ENCODE results near the gene CDC23.
"Not testable (repeated sequence)": the region's sequence is repeated elsewhere in the genome, so short reads cannot be mapped to it uniquely, and the experiment has no call there.

Gene CDC23

DNA sequence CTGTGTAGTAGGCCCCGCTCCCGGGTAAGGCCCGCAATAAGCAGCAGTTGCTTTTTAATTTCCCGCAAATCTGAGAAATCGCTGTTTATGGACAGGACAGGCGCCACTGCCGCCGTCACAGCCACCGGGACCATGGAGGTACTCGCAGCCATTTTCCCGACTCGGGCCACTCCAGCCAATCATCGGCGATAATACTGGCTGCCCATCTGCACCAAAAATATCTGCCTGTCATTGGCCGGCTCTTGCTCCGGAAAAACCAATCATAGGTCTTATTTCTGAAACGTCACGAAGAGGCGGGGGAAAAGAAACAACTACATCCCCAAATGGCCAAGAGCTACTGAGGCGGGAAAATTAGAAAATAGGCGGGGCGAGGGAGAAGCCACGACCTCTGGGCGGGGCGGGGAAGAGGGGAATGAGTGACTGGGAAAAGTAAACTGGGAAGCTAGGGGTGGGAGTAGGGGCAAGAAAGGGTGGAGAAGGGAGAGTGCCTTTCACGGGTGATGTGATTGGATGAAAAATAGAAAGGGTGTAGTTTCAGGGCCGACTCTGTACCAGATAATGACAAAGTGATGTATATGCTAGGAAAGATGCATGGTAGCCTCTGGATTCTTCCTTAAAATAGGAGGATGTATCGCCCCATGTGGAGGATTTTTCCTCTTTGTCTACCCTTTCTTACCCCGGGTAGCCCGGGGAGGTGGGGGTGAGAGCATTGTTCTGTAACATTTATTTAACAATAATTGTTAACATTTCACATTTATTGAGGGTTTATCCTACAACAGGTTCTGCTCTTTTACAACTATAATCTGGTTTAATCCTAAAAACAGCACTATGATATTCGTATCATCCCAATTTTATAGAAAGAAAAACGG is at the start of gene CDC23:
CDC23 (minus strand) TSS at position 163 of the 869 bp plus-strand sequence; CDS start at position 152, 11 bp downstream.
- H3K4me3 ChIP-seq (ENCODE audit: low read depth, low read length): peak within 1 kb of the TSS; percentile 98
- TF ChIP-seq, protein P1, sequence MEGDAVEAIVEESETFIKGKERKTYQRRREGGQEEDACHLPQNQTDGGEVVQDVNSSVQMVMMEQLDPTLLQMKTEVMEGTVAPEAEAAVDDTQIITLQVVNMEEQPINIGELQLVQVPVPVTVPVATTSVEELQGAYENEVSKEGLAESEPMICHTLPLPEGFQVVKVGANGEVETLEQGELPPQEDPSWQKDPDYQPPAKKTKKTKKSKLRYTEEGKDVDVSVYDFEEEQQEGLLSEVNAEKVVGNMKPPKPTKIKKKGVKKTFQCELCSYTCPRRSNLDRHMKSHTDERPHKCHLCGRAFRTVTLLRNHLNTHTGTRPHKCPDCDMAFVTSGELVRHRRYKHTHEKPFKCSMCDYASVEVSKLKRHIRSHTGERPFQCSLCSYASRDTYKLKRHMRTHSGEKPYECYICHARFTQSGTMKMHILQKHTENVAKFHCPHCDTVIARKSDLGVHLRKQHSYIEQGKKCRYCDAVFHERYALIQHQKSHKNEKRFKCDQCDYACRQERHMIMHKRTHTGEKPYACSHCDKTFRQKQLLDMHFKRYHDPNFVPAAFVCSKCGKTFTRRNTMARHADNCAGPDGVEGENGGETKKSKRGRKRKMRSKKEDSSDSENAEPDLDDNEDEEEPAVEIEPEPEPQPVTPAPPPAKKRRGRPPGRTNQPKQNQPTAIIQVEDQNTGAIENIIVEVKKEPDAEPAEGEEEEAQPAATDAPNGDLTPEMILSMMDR (IDR thresholded peaks at IDR 0.05; ENCODE audit: insufficient read depth, low read depth, low read length, missing control alignments): no peak

GRCh38 chr5:138258704-138259292 is 45.7 kb upstream of the CDC23 start:
- no peak overlapping the region for H3K4me3 ChIP-seq (ENCODE audit: low read depth, low read length)
- no peak for DNase-seq (ENCODE audit: low read depth)
- TF ChIP-seq, protein P1 (IDR thresholded peaks at IDR 0.05; ENCODE audit: insufficient read depth, low read depth, low read length, missing control alignments): no peak

More for the DNA sequence above, at the start of gene CDC23:
- DNase-seq (ENCODE audit: low read depth): peak; percentile 97

DNA sequence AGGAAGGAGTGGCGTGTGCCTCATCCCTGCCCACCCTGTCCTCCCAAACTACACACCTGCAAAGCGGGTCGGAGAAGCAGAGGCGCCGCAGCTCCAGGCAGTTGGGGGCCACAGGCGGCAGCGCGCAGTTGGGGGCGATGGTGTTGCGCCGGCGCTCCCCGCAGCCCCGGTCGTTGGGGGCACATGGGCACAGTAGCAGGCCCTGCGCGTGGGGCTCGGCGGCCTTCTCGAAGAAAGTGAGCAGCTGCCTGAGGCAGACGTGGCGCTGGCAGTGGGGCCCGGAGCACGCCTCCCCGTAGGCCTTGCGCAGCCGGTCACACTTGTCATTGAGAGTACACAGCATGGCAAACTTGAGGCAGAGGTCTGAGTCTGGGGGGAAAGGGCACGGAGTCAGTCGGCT is 44.5 kb upstream of the CDC23 start:
- TF ChIP-seq, protein P1 (IDR thresholded peaks at IDR 0.05; ENCODE audit: insufficient read depth, low read depth, low read length, missing control alignments): no peak
- DNase-seq (ENCODE audit: low read depth): no peak

DNA sequence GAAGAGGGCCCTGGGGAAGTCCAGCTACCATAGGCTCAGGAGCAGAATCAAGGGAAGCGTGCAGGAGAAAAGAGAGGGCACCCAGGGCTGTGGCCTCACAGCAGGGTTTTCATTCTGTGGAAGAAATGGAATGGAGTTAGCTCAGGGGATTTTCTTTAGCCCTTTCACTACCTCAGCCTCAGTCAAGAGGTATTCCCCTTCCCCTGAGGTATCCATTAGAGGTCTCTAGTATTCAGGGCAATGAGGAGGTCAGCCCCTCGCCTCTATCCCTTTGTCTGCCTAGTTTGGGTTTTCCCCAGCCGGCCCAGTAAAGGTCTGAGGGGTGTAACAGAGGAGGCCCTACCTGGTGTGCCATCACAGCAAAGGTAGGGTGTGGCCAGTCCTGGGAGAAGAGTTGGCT is 39.8 kb upstream of the CDC23 start:
- TF ChIP-seq, protein P1 (IDR thresholded peaks at IDR 0.05; ENCODE audit: insufficient read depth, low read depth, low read length, missing control alignments): no peak

More for the DNA sequence above, 44.5 kb upstream of the CDC23 start:
- no peak overlapping the region for H3K4me3 ChIP-seq (ENCODE audit: low read depth, low read length)

GRCh38 chr5:138247800-138248199 is 34.7 kb upstream of the CDC23 start:
- not testable (repeated sequence) for DNase-seq (ENCODE audit: low read depth); H3K4me3 ChIP-seq (ENCODE audit: low read depth, low read length)

More for the DNA sequence above, 39.8 kb upstream of the CDC23 start:
- peak; percentile 13 for DNase-seq (ENCODE audit: low read depth)
- no peak overlapping the region for H3K4me3 ChIP-seq (ENCODE audit: low read depth, low read length)

GRCh38 chr5:138246822-138247221 is 33.7 kb upstream of the CDC23 start:
- DNase-seq (ENCODE audit: low read depth): no peak
- no peak overlapping the region for H3K4me3 ChIP-seq (ENCODE audit: low read depth, low read length)
- TF ChIP-seq, protein P1 (IDR thresholded peaks at IDR 0.05; ENCODE audit: insufficient read depth, low read depth, low read length, missing control alignments): no peak

- no peak overlapping the region for H3K4me3 ChIP-seq (ENCODE audit: low read depth, low read length)
- no peak for DNase-seq (ENCODE audit: low read depth)
- TF ChIP-seq, protein P1 (IDR thresholded peaks at IDR 0.05; ENCODE audit: insufficient read depth, low read depth, low read length, missing control alignments): no peak
Measured at GRCh38 chr5:138246334-138246733, 33.2 kb upstream of the CDC23 start.

All from GM12865 (cell line).